ENCODE measurements around the gene BAIAP2L1. TPM values are rescaled to one million over a fixed set of nuclear protein-coding genes. Genes with fewer than 3 reads are reported as not detected.

The BAIAP2L1 gene
- polyA plus RNA-seq, 1 donor, result 7.6 TPM

DNA sequence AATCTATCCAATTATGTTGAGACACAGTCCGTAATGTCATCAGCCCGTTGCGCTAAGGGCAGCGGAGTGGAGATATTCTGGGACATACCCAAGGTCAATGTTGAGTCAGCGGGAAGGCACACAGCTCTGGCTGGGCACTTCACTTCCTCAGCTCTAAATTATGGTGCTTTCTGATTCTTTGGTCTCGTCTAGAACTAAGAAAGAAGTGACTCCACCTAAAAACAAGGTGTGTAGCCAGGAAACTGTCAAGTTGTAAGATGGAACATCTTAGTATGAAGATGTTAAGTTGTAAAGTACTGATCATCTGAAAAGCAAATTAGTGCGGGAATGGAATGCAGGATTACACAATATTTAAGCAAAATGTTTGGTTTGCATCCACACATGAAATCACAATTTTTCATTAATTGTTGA is 43.1 kb downstream of the BAIAP2L1 start:
- DNase-seq, result no peak

DNA sequence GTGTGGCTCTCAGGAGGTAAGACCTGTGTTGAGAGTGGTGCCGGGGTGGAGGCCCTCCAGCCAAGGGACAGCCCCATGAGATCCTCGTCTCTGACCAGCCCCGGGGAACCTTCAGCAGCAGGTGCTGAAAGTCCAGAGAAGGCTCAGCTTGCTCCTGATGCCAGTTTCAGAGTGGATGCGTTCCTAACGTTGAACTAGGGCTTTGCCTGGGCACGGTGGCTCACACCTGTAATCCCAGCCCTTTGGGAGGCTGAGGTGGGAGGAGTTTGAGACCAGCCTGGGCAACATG is 45.7 kb downstream of the BAIAP2L1 start:
- no peak for DNase-seq

DNA sequence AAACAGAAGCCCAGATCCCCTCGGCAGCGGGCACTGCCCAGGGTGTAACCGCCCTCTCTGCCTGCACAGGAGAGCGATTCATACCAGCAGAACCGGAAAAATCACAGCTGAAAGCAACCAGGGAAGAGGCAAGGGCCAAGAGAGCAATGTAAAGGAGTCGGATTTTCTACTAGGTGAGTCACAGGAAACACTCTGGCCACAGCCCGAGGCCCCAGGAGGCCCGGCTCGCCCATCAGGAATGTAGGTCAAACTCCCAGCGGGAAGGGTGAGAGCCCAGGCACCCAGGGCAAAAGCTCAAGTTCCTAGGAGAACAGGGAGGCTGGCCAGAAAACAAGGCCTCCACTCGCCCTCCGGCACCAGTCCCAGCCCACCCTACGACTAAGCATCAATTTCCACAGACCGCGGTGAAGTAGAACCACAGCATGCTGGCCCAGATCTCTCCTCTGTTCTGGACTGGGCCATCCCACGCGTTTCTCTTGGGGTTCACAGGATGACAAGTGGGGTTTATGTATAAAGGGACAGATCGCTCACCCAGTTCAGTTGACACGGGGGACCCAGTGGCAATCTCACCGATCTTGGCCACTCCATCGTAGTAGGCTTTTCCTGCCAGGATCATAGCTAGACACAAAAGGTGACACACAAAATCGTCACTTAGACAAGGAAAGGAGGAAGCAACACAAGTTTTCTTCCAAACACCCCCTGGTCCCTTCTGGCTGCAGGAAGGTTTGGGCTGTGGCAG is 46.2 kb downstream of the BAIAP2L1 start:
- no peak for DNase-seq

DNA sequence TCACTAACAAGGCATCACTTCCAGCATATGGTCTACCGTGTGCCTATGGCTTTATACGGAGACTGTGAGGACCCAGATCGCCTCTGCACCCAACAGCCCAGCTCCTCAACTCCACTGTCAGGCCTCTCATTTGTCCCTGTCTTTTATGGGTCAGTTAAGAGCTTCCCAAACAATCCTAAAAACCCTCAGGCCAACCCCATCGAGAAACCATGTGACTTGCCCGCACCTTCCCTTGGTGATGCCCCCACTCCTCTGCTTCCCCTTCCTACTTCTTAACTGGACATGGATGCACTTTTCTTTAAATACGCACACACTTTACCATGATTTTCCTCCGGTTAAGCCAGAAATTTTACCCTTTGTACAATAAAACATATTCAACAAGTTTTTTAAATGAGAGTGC is 46.8 kb downstream of the BAIAP2L1 start:
- no peak for DNase-seq

DNA sequence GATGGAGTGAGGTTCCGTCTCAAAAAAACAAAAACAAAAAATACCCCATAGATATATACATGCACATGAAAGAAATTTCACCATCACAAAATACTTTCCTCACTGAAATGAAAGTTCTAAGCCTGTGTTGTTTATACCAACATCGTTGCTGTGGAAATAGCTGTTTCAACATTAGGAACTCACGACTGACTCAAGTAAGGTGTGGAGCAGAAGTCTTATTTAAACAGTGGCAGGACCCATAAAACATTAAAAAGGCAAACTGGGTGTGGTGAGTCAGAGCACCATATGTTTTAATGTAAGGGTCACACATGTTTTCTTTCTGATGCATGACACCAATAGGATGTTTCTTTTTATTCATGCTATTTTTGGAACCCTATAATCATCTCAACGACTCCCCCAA is 48.3 kb downstream of the BAIAP2L1 start:
- no peak for DNase-seq

DNA sequence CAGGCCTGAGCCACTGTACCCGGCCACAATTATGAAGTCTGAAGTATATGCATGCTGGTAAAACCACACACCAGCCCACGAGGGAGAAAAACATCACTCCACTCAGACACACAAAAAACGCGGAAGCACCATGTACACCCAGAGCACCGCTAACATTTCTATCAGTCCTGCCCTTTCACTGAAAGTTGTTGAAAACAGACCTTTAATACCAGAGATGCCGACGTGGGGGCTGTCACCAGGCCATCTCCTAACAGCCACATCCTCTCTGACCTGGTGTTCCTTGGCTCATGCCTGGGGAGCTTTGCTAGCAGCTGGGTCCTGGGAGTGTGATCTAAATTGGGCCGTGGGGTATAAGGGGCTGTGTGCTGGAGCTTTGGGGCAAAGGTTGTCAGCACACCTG is 49.8 kb downstream of the BAIAP2L1 start:
- DNase-seq, result no peak

DNA sequence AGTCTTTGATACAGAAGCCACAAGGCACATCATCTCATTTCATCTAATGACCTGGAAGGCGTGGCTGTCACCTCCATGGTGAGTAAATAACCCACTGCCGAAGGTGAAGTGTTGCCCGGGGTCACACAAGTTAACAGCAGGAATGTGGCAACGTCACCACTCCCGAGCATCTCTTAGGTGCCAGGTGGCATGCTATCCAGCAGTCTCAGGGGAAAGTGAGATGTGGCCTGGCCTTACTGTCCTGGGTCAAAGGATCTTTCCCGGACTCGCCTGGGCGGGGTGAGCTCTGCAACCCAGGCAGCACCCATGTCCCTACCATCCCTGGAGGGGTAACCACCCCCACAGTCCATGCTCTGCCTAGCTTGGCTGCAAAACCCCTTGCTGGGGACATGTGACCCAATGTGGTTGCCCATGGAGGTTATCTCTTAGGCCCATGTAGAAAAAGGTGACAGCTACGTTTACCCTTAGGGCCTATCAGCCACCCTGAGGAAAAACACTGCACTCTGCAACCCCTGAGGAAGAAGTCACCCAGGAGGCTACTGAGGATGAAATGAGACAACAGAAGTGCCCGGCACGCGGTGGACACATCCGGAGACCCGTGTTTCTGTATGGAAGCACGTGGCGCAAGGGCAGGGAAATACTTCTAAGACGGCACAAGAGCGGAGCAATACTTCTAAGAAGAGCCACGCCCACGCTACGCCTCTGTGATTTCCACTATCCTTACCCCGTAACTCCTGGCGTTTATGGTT is 52.0 kb downstream of the BAIAP2L1 start:
- DNase-seq, result no peak

DNA sequence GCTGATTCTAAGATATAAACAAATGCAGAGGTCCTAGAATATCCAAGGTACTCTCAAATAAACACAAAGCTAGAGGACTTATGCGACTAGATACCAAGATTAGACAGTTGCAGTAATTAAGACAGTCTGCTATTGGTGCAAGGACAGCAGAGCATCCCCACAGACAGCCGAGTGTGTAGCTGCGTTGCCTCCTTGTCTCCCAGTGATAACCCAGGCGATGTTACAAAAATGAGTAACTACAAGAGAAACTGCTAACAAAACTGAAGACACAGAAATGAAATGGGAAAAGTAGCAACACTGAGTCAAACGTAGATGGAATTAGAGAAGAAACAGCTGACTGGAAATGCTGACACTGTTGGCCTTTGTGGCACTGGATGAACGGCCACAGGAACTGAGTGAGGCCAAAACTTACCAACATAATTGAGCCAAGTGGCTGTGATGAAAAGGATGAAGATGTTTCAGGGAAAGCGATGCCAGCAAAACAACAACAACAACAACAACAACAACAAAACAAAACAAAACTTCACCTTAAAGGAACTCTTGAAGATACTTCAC is 54.3 kb downstream of the BAIAP2L1 start:
- no peak for DNase-seq

DNA sequence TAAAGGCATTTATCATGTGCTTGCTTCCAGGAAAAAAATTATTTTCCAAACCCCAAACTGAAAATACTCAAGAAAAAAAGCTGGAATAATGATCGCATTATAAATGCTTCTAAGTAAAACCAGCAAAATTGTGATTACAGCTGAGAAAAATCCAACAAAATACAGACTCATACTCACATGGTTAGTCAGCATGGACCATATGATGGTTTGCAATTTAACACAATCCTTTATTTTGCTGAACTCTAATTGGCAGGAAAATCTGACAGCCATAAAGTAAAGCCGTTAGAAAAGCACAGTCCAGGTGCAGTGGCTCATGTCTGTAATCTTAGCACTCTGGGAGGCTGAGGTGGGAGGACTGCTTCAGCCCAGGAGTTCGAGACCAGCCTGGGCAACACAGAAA is 59.8 kb downstream of the BAIAP2L1 start:
- no peak for DNase-seq

DNA sequence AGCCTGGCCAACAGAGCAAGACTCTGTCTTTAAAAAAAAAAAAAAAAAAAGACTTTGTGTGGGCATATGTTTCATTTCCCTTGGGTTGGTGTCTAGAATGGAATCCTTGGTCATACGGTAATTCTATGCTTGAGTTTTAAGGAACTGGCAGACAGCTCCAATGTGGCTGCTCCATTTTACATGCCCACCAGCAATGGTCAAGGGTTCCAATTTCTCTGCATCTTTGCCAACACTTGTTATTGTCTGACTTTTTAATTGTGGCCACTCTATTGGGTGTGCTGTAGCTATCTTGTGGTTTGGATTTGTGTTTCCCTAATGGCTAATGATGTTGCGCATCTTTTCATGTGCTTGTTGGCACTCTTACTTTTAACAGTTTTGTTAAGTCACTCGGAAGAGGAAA is 61.8 kb downstream of the BAIAP2L1 start:
- no peak for DNase-seq

DNA sequence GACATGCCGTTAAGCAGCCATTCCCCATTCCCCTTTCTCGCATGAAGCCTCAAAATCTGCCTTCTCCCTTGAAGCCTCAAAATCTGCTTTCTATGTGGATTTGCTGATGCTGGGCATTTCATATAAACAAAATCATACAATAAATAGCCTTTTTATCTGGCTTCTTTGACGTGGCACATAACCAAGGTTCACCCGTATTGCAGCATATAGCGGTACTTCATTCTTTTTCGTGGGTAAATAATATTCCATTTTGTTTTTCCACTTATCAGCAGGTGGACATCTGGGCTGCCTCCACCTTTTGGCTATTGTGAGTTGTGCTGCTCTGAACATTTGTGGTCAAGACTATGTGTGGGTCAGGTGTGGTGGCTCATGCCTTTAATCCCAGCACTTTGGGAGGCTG is 62.4 kb downstream of the BAIAP2L1 start:
- DNase-seq, result no peak

DNA sequence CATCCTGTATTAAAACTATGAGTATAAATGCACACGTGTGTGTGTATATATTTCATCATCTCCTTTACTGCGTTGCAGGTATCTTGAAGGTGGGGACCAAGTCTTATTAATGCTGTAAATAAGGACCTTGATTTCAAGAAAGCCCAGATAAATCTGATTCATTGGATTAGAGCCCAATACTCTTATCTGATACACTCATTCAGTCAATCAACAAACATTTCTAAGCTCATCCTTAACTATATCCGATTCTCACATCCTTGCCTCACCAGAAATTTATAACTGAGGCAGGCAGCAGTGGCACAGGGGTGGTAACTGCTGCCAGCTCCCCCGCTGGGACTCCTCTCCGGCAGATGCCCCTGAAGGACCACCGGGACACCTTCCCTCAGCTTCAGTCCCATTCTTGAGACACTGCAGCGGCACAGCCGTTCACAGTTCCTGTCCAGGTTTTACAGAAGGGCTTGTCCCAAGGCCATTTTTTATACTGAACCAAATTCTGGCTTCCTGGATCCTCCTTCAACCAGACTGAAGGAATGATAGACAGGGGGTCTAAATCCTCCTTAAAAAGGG is 65.4 kb downstream of the BAIAP2L1 start:
- no peak for DNase-seq

DNA sequence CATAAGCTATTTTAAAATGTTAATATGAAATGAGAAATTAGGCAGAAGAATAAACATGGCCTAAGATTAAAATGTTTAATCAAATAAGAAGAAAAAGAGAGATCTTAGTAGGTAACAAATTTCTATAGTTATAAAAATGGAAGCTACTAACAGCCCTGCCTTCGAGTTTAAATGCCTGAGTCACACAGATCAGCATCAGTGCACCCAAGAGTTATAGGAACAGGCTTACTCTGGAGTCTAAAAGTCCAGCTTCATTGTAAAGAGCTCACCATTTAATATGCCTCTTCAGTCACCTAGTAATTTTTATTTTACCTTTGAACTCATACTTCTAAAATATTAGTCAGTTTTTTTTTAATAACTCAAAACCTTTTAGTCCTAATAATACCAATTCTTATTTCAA is 66.8 kb downstream of the BAIAP2L1 start:
- DNase-seq, result no peak

DNA sequence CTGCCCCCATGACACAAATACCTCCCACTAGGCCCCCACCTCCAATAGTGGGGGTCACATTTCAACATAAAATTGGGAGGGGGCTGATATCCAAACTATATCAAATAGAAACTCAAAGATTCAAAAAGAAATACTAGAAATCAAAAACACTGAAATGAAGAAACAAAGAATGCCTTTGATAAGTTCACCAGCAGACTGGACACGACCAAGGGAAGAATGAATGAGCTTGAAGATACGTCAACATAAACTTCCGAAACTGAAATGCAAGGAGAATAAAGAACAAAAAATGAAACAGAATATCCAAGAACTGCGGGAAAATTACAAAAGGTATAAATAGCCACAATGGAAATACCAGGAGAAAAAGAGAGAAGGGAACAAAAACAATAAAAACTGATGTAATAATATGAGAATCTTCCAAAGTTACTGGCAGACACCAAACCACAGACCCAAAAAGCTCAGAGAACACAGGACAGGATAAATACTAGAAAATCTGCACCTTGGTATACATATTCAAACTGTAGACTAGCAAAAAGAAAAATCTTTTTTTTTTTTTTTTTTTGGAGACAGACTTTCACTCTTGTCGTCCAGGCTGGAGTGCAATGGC is 69.9 kb downstream of the BAIAP2L1 start:
- DNase-seq, result no peak

DNA sequence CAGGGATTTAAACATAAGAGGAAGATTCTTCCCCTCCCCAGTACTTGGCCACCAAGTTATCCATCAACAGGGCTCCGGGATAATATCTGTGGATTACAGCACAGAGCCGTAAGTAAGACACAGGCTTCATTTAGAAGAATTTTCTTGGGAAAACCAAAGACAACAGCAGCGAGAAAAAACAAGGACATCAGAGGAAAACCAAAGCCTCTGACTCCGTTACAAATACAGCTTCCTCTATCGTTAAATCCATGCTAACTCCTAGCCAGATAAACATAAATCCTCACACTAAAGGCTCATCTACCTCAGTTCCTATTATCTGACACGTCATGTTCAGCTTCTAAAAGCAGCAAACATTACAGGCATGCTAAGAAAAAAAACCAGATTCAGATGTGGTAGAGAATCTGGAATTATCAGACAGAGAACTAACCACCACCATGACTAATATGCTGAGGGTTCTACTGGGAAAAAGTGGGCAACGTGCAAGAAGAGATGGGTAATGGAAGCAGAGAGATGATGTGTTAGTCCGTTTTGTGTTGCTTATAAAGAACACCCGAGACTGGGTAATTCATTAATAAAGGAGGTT is 71.0 kb downstream of the BAIAP2L1 start:
- no peak for DNase-seq

DNA sequence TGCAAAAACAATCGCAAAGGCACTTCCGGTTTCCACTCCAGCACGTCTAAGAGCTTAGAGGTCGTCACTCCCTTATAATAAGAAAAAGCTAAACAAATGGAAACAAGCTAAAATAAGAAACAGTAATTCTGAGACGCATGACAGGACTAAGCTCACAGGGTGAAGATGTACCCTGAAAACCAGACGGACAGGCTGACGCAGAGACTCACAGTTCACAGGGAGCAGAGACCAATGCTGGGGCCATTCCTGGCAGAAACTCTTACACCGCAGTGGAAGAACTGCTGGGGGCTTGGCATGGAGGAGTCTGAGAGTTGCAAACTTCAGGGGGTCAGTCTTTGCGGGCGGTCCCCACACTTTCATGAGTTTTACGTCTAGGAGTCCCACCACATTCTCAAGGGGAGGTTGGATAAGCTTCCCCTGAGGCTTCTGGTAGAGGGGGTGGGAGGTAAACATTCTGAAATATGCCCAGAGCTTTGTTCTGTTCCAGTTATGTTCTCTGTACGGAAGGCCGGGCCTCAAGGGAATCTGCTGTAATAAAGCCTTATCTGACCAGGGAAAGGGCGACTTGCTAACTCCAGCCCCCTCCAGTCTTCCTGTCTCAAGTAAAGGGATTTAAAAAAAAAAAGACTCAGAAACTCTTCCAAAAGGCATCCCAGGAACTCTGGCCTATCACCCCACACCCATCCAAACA is 71.6 kb downstream of the BAIAP2L1 start:
- DNase-seq, result no peak

DNA sequence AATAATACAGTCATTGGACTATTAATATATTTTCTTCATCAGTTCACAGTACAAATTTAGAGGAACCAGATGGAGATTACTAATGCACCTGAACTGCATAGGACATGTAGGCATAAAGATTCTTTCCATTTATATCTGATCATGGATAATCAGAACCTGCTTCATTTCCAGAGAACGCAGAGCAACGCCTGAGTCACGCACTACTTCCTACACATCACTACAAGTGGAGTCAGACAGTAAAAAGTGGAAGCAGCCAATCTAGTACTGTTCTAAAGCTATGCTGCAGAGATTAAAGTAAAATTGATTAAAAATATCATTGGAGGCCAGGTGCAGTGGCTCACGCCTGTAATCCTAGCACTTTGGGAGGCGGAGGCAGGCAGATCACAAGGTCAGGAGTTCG is 76.1 kb downstream of the BAIAP2L1 start:
- no peak for DNase-seq

DNA sequence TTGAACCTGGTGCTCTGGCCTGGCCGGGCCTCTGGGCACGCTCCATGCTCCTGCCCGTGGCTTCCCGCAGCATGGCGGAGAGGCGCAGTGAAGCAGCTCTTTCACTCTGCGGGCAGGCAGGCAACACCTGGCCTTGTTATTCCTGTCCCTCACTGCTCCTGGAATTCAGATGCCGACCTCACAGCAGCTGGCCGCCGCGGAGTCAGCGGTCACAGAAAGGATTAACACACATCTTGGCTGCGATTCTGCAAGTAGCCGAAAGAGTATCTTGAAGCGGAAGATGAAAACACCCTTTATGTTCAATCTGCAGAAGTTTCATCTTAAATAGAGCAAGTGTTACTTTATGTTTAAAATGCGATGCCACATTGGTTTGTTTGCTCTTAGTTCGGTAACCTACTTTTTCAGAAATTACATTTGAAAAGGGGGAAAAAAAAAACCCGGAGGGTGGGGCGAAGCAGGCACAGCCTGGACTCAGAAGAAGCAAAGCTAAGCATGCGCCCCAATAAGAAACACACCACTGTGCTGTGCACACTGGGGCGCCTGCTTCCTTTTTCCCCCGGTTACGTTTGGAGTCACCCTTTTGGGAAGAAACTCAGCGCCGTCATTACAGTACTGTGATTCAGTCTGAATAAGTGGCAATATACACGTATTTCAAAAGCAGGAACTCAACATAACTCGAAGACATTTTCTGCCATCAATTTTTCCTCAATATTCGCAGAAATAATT is 77.1 kb downstream of the BAIAP2L1 start:
- no peak for DNase-seq

DNA sequence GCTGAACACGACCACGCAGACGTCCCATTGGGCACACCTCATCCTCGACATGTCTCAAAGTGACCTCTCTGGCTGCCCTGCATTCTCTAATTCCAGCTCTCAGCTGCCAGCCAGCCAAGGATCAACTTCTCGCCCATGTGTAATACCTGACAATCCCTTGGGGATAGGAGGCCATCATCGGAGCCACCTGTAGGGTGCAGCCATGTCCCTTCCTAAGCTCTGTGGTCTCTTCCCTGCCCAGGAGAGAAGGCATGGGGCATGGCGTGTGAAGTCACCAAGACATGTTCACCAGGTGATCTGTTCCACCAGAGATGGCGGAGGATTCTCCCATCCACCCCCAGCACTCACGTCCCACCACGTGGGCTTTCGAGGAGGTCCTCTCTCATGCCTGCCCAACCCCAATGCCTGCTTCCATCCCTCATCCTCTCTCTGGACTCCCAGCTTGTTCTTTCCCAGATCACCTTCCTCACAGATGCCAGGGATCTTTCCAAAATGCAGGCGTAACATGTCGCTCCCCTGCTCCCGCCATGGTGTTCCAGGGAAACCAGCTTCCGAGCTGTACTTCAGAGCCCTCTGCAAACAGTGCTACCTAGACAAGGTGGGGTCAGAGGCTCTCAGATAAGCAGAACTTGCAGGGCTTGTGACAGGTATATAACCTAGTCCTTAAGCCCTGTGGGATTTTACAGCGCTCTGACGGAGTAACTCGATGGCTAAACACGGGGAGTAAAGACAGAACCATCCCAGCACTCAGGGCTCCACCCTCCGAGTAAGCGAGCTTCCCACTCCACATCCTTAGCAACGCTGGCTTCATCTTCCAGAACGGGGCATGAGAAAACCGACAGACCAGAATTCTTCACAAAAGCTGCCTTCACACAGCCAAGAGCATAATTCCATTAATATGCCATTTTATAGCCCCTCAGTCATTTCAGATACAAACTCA is 78.3 kb downstream of the BAIAP2L1 start:
- no peak for DNase-seq

DNA sequence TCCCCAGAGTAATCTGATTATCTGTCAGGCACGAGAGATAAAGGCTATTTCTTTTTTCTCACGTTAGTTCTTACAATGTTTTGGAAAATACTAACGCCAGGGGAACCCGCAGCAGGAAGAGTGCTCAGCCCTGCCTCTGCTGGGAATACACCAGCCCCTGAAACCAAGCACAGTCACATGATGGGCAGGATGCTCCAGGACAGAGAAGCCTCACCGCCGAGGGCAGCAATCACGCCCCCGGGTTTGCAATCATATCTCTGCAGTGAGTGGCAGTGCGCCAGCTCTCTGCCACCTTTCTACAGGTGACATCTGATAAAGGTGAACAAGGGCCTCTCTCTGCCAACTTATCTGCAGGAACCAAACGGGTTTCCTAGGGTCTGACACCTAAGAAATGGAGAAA is 79.6 kb downstream of the BAIAP2L1 start:
- DNase-seq, result no peak

DNA sequence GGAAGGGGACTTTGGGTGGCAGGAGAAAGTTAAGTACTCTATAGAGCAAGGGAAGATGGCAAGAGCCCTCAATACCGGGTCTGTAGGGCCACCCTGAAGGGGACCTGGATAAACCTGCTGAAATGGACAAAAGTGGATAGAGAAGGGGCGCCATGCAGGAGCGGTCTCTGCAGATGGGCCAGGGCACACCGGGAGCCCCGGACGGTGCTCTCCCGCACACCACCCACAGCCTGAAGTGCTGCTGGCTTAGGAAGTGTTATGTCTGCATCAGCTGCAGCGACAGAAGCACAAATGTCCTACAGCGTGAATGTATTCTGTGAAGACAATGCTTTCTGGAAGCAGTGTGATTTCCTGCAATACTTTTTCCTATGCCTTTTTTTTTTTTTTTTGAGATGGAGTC is 81.7 kb downstream of the BAIAP2L1 start:
- DNase-seq, result no peak
